GM19455 (cell line): ENCODE results near the gene TMEM125.

Experiments
- ATAC-seq: cut with Tn5 transposase; IDR thresholded peaks from one replicate; pipeline ENCODE4 v1.9.1; 2021; ENCODE audit not compliant: unreplicated experiment

Gene TMEM125

DNA sequence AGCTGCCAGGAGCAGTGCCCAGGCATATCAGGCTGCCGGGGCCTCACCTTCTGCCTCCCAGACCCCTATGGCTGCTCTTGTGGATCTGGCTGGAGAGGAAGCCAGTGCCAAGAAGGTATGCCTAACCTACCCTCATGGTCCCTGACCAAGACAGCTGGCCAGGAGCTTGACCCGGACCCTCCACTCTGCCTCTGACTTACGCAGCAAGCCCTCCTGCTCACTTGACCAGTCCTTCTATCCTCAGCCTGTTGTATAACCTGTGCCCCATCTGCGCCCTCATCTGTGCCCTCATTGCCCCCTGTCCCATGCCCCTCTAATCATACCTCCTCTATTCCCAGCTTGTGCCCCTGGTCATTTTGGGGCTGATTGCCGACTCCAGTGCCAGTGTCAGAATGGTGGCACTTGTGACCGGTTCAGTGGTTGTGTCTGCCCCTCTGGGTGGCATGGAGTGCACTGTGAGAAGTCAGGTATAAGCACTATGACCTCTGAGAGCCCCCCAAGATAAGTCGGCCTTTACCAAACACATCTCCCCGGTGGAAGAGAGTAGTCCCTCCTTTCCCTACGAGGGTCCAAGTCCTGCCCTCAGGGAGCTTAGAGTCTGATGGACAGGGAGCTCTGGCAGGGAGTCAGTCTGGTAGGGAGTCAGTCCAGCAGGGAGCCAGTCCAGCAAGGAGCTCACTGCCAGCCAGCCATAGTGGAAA is 37.8 kb downstream of the TMEM125 start:
- no peak for ATAC-seq

DNA sequence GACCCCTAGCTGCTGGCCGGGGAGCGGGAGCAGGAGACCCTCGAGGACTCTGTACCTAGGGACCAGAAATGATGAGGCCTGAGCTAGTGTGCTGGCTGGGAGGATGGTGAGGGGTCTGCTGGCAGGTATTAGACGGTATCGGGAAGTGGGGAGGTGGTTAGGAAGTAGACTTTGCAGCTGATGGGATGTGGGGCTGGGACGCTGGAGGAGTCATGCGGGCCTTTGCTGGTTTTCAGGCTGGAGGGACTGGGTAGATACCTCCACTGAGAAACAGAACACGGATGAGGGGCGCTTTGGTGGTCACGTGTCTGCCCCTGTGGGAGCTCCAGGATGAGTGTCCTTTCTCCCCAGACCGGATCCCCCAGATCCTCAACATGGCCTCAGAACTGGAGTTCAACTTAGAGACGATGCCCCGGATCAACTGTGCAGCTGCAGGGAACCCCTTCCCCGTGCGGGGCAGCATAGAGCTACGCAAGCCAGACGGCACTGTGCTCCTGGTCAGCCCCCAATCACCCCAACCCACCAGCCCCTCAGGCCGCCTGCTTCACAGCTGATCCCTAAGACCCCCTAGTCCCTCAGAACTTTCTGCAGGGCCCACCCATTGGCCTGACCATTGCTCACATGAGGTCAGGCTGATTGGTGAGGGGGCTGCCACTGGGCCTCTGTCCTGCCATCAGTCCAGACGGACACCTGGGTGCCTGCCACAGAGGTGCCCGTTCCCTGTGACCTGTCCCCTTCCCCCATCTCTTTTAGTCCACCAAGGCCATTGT is 39.0 kb downstream of the TMEM125 start:
- ATAC-seq, result no peak

DNA sequence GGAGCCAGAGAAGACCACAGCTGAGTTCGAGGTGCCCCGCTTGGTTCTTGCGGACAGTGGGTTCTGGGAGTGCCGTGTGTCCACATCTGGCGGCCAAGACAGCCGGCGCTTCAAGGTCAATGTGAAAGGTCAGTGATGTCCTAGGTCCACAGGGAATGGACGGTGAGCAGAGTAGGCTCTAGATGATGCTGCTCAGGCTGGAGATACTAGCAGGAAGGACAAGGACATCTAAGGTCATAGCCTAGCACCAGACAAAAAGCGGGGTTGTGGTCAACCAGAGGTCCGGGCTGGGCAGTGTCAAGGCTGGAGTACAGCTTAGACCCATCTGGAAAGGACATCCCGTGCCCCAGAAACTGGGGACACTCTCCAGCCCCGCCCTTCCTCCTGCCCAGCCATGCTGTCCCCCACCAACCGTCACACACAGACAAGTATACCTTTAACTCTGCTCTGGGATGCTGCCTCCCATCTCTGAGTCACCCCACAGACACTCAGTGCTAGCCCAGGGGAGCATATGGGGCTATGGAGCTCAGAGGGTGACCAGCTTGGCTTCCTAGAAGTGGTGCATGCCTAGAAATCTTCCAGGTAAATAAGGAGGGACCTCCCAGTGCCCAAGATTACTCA is 39.7 kb downstream of the TMEM125 start:
- ATAC-seq, result no peak

DNA sequence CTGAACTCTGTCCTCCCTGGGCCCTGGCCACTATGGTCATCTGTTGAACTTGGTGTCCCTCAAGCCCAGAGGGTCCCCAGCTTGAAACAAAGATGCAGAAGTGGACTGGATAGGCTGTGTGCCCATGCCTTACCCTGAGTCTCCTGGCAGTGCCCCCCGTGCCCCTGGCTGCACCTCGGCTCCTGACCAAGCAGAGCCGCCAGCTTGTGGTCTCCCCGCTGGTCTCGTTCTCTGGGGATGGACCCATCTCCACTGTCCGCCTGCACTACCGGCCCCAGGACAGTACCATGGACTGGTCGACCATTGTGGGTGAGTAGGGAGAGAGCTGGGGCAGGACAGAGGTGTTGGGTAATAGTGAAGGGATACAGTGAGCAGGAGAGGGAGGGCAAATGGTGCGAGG is 41.7 kb downstream of the TMEM125 start:
- no peak for ATAC-seq

DNA sequence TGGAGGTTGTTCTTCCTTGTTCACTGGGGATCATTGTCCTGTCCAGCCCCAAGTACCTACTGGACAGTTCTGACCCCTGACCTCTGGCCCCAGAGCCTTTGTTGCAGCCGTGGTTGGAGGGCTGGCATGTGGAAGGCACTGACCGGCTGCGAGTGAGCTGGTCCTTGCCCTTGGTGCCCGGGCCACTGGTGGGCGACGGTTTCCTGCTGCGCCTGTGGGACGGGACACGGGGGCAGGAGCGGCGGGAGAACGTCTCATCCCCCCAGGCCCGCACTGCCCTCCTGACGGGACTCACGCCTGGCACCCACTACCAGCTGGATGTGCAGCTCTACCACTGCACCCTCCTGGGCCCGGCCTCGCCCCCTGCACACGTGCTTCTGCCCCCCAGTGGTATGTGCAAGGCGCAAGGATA is 42.4 kb downstream of the TMEM125 start:
- ATAC-seq, result no peak

DNA sequence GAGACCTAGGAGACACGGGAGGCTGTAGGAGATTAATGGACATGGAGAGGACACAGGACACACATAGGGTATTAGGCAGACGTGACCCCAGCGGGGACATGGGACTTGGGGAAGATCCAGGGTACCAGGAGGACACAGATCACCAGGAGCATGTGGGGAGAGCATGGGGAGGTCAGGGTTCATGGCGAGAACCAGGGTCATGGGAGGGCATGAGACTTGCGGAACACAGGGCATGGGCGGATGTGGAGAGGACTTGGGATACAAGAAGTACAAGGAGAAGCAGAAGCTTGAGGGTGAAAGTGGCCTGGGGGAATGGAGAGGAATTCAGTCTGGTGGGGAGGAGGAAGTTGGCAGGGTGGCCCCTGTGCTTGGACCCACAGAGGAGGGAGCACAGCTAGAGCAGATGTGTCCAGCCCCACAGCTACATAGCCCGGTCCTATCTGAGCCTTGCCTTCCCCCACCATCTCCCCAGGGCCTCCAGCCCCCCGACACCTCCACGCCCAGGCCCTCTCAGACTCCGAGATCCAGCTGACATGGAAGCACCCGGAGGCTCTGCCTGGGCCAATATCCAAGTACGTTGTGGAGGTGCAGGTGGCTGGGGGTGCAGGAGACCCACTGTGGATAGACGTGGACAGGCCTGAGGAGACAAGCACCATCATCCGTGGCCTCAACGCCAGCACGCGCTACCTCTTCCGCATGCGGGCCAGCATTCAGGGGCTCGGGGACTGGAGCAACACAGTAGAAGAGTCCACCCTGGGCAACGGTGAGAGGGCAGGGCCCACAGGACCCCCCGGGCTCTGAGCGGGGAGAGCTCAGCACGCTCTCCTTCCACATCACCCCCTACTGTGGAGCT is 43.1 kb downstream of the TMEM125 start:
- ATAC-seq, result no peak

DNA sequence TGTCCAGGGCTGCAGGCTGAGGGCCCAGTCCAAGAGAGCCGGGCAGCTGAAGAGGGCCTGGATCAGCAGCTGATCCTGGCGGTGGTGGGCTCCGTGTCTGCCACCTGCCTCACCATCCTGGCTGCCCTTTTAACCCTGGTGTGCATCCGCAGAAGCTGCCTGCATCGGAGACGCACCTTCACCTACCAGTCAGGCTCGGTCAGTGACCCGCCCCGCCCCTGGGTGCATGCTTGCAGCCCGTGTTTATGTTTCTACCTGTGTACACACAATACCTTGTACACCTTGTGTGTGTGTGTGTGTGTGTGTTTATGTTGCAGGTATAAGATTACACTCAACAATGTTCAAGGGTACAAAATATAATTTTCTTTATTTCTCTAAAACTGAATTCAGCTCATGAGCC is 44.0 kb downstream of the TMEM125 start:
- no peak for ATAC-seq

DNA sequence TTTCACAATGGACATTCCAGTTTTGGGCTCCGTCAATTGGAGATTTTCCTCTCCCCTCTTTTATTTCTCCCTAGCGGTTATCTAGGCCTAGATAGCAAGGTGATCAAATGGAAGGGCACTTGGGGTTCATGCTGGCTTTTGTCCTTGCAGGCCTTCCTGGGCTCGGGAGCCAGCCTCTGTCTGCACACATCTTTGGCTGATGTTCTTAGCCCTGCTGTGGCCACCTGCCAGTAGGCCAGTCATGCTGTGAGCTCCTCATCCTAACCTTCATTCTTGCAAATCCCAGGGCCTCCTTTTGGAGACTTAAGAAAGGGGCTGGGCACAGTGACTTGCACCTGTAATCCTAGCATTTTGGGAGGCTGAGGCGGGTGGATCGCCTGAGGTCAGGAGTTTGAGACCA is 44.5 kb downstream of the TMEM125 start:
- ATAC-seq, result no peak

DNA sequence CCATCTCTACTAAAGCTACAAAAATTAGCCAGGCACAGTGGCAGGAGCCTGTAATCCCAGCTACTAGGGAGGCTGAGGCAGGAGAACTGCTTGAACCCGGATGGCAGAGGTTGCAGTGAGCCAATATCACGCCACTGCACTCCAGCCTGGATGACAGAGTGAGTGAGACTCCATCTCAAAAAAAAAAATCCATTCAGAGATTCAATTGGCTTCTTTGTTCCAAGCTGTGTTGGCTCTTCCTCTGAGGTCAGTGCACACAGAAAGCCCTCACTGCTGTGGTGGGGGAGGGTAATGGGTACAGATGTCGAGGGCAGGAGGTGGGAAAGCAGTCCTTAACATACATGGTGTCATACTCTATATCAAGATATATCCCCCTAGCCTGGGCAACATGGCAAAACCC is 45.7 kb downstream of the TMEM125 start:
- ATAC-seq, result no peak

DNA sequence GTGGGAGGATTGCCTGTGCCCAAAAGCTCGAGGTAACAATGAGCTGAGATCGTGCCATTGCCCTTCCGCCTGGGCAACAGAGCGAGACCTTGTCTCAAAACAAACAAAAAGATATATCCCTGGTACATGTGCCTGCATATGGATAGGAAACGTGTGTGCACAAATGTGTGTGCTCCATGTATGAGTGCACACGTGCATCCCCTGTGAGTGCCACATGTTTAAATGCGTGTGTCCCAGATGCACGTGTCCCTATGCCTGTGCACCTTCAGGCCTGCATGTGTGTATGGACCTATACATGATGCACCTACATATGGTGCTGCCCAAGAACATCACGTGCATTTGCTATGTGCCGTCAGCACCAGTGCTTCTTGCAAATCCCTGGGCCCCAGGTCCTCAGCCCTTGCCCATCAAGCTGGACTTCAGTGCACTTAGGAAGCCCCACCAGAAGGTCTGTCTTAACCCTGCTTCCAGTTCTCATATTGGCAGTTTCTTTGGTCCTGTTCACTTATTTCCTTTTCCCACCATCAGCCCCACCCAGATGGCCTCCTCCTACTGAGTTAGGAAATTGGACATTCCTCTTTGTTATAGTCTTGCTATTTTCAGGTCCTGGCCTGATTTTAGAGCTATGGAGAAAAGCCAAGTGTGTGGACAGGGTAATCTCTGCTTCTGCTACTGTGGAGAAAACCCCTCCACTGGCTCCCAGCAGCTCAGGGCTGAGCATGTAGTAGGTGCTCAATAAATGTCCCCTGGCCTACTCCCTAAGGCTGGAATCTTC is 46.4 kb downstream of the TMEM125 start:
- no peak for ATAC-seq

DNA sequence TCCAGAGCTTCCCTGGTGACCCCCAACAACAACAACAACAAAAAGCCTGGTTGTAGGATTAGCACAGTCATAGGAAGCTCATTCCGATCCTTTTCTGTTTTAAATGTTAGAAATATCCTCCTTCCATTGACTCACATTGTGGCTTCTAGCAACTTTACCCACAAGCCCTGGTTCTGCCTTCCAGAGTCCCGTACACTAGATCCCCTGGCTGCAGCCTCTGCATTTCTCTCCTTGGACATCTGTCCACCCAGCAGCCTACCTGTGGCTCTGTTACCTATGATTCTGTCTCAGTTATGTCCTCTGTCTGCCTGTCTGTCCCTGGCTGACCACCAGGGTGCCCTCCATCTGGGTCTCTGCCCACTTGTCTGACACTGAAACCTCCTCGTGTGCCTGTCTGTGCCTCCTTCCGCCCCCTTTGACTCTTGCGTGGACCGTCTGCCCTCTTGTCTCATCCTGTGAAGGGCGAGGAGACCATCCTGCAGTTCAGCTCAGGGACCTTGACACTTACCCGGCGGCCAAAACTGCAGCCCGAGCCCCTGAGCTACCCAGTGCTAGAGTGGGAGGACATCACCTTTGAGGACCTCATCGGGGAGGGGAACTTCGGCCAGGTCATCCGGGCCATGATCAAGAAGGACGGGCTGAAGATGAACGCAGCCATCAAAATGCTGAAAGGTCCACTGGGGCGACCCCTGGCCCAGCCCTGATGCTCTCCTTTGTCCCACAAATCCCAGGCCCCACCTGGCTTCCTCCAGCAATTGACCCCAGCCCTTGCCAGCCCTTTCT is 47.1 kb downstream of the TMEM125 start:
- ATAC-seq, result no peak

DNA sequence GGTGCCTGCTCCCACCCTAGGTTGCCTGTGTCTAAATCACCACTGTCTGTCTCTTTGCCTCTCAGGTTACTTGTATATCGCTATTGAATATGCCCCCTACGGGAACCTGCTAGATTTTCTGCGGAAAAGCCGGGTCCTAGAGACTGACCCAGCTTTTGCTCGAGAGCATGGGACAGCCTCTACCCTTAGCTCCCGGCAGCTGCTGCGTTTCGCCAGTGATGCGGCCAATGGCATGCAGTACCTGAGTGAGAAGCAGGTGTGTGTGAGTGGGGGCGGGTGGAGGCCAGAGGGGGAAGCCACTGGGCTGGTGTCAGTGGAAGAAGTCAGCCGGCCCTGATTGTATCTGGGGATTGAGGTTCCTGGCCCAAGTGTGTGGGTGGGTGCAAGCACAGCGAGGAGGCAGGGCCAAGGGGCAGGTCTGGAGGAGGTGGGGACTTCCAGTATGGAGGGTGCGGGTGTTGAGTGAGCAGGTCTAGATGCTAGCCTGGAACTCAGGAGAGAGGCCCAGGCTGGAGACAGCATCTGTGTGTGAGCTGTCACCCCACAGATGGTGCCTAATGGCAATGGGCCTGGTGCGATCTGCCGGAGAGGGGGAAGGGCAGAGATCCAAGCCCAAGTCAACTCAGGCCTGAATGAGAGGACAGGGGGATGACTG is 48.2 kb downstream of the TMEM125 start:
- no peak for ATAC-seq

DNA sequence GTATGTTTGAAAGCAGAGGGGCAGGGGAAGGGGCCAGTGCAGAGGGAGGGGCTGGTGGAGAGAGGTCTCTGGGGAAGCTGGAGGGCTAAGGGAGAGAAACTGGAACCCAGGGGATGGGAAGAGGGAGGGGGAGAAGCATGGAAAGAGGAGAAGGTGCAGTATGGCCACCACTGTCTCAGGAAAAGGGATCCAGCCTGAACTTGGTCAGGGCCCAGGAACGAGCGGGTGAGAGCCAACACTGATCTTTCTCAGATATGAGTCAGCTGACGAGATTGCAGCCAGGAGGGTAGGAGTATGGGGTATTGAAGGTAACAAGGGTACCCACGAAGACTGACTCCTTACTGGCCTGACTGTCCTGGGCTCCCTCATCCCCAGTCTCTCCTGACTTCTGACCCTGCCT is 49.0 kb downstream of the TMEM125 start:
- no peak for ATAC-seq

DNA sequence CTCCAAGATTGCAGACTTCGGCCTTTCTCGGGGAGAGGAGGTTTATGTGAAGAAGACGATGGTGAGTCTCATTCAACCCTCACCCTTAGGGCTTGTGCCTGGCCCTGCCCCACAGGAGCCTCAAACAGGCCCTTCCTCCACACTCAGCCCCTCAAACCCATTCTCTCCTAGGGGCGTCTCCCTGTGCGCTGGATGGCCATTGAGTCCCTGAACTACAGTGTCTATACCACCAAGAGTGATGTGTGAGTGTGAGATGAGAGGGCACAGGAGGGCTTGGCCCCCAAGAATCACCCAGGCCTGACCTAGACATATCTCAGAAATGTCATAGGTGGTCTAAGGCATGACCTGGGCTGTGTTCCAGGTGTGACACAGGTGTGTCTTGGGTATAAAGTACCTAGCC is 49.5 kb downstream of the TMEM125 start:
- no peak for ATAC-seq

DNA sequence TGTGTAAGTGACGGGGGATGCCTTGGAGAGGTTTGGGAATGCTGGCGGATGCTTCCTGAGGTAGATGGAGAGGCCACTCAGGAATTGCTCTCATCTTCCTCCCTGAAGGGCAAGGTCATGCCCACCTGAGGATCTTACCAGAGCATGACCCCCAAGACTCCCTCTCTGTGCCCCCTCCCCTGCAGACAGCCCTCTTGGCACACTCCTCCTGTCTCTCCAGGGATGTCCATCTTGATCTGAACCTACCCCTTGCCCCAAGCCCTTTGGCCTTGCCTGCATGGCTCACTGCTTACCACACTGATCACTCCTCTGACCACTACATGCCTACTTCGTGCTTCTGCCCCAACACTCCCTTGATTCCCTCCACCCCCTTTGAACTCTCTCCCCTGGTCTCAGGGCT is 50.0 kb downstream of the TMEM125 start:
- no peak for ATAC-seq

DNA sequence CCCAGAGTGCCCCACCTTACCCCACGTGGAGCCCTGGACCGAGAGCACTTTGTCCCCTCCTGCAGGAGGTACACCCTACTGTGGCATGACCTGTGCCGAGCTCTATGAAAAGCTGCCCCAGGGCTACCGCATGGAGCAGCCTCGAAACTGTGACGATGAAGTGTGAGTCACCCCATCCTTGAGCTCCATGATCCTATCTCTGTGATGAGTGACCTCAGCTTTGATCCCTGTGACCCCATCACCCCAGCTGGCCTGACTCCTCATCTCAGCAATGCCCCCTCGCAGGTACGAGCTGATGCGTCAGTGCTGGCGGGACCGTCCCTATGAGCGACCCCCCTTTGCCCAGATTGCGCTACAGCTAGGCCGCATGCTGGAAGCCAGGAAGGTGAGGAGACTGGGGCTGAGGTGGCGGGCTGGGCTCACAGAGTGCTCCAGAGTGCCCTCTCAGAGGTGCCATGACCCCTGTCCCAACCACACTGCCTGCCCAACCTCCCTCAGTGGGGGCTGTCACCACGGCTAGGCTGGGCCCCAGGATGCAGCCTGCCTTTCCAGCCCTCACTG is 51.6 kb downstream of the TMEM125 start:
- ATAC-seq, result no peak

DNA sequence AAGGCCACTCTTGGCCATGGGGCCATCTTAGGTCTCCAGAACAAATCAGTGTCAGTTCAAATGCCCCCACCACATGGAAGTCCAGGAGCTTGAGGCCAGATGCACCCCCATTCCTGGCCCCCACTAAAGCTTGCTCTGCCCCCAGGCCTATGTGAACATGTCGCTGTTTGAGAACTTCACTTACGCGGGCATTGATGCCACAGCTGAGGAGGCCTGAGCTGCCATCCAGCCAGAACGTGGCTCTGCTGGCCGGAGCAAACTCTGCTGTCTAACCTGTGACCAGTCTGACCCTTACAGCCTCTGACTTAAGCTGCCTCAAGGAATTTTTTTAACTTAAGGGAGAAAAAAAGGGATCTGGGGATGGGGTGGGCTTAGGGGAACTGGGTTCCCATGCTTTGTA is 52.7 kb downstream of the TMEM125 start:
- no peak for ATAC-seq
